GM12892 (cell line): ENCODE results near the gene CELF2.

Source experiments
- POLR2A ChIP-seq: IDR thresholded peaks from 2 replicates; pipeline ENCODE4 v1.6.1; 2011; ENCODE audit warnings: low read depth, low read length, control low read depth
- POLR2AphosphoS5 ChIP-seq: IDR thresholded peaks from 2 replicates; pipeline ENCODE4 v1.6.1; 2011; ENCODE audit warnings: low read depth, low read length, control low read depth
- TAF1 ChIP-seq: IDR thresholded peaks from 2 replicates; pipeline ENCODE4 v1.6.1; 2011; ENCODE audit warnings: low read depth, mild to moderate bottlenecking, control low read depth, low read length, borderline replicate concordance

GRCh38 chr10:11381023-11381422 is 363.4 kb downstream of the CELF2 start:
- TF ChIP-seq POLR2AphosphoS5, result no peak
- no peak for TF ChIP-seq POLR2A
- no peak for TF ChIP-seq TAF1
